DMS79 treated with DMSO at 0.1 percent for 48 hours (cell line): ENCODE data around the gene SPARC.

ENCODE experiments used
- DNase-seq: peaks from one replicate; lab custom pipeline; 2025; lab: John Stamatoyannopoulos, UW

Gene SPARC

DNA sequence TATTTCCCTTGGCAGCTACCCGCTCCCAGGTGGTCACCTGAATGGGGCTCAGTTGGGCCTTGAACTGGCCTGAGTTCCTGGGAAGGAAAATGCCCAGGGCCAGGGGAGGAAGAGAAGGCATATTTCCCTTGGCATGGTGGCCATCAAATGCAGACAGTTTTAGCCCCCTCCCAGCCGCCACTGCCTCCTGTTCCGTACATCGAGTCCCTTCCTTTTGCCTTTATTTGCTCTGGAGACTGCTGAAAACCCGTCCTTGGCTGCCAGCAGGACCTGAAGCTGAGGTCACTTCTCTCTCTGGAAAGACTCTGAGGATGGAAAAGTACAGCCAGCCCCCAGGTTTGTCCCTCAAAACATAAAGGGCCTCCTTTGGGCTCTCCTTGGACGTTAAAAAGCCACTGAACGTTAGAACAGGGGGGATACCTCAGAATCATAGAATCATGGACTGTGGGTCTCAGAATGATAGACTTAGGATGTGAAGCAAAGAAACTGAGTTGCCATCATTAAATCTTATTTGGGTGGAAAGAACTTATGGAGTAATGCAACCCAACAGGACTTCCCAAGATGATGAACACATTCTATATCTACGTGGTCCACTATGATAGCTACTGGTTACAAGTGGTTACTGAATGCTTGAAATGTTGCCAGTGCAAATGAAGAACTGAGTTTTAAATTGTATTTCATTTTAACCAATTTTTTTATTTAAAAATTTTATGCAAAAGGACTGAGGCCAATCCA is 7.1 kb downstream of the SPARC start:
- no peak for DNase-seq

DNA sequence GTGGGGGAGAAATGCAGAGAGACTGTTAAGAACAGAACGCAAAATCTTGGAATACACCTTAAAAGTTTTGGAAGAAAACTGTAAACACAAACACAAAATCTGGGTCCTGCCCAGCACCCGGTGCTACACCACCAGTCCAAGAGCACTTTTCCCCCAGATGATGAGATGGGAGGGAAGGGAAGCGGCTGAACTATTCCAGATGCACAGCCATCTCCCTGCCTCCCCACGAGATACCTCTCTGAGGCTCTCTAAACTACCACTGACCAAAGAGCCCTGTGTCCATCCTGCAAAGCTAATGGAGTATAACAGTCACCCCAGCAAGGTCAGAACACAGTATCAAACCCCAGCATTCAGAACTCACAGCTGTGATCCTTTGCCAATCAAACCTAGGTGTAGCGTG is 8.0 kb downstream of the SPARC start:
- DNase-seq, result no peak

DNA sequence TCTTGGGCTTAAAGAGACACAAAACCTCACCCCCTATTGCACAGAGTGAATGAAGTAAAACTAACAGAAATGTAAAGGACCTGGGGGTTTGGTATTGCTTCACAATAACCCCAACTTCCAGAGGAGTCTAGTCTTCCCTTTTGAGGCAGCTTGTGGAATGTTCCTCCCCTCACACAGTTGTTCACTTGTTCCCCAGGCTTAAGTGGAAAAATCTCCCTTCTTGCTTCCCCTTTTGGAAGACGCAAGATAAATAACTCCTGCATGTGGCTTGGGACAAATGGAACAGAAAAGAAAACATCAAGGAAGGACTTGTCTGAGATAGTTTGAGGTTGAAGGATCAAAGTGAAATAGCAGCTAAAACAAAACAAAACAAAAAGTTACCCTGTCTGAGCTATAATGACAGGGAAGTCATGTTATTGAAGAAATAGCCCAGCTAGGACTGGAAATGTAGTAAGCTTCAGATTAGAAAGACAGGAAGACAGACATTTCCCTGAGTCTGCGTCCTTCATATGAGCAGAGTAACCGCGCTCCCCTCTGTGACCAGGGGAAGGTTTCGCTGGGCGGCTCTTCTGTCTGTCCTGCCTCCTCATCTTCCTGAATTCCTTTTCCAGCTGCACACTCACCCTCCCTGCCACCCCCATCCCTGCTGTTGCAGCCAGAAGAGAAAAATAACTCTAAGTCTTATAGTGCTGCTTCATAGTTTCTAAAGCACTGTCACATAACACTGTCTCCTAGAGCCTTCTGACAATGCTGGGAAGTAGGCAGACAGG is 8.8 kb downstream of the SPARC start:
- DNase-seq, result no peak

DNA sequence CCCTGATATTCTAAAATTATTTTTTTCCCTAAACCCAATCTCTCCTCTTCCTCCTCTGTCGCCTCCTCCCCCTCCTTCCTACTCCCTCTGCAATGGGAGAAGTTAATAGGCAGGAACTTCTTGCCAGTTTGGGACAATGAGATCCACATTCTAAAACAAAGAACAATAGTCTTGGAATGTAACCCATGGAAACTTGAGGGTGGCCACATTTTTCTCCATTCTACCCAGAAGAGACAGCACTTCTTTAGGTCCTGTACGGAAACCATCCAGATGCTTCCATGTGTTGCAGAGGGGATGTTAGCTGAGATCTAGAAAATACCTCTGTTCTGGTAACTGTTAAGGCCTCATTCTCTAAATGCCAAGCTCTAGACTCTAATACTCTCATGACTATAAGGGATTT is 10.0 kb downstream of the SPARC start:
- no peak for DNase-seq

DNA sequence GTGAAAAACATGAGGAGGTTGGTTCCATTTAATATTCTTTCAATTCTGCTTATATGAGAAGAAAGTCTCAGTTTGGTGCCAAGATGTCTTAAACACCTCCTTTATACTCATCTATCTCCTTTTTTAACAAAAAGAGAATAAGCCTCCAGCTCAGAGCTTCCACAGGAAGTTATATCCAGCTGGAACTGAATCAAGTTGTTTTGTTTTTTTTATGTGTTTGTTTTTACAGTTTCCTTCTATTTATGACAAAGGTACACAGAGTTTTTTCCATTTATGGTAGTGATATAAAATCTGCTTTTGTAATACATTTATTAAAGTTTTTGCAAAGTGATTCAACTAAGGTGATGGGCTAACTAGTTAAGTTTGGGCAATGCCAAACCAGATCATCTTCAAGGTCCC is 10.4 kb downstream of the SPARC start:
- no peak for DNase-seq

DNA sequence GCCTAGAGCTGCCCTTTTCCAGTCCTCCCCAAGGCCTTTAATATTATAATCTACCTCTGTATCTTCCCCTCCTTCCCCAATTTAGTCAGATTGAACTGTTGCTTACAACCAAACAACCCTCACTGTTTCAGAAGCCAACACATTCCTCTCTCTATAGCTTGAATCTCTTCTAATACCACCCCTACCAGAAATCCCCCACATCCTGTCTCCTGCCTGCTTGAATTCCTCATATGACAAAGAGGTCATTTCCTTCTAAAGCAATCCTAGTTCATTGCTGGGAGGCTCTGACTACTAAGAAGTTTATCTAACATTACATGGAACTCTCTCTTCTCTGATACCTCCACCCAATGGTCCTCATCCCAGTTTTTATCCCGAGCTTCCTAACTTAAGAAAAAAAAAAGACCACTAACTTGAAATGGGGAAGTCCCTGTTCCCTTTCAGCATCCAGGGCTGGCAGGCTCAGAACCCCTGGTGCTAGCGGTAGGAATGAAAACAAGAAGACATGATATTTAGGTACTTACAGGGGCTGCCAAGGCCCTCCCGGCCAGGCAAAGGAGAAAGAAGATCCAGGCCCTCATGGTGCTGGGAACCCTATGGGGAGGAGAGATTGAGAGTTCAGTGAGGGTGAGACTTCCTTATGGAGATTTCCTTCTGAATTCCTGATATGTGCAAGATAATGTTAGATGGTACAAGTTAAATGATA is 11.0 kb downstream of the SPARC start:
- DNase-seq, result no peak

DNA sequence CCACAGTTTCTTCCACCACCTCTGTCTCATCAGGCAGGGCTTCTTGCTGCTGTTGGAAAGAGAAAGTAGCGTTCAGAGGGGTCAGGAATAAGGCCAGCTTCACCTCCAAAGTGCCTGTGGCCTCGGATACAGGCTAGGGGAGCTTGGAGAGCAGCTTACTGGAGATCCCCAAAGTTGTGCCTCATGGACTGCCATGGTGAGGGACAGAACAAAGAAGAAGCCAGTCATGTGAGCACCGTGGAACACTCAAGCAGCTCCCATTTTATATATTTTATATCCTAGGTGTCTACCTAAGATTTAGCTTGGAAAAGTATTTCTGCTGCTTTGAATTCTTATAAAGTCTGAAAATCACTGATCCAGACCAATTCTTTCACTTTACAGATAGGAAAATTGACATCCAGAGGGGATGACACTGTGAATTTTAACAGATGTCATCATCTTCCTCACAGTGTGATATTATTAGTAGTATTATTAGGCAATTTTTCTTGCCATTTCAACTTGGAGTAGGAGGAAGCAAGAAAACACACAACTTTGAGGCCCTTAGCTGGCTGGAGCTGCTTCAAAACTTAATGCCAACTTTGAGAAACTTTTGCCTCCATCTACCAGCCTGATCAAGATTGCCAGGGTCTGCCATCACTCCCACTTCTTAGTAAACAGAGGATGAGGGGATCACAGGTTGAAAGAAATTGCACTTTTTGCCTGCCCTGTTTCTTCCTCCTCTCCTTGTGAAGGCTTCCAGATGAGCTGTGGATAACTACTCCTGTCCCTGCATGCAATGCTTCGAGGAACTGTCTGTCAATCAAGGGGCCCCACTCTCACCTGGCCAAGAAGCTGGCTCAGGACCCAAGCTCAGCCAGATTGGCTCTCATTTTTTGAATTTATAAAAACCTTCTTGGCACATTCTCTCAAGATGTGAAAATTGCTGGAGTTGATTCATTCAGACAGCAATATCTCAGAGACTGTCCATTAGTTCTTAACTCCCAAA is 11.8 kb downstream of the SPARC start:
- no peak for DNase-seq

DNA sequence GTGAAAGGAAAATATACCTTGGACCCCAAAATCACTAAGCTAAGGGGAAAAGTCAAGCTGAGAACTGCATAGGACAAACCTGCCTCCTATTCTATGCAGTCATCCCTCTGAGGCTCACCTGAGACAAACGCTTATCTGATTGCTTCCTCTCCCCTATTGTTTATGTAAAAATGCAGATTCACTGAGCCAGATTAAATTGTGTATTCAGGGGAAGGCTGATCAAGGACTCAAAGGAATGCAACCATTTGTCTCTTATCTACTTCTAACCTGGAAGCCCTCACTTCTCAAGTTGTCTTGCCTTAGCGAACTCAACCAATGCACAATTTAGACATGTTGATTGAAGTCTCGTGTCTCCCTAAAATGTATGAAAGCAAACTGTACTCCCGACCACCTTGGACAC is 13.3 kb downstream of the SPARC start:
- DNase-seq, result no peak

DNA sequence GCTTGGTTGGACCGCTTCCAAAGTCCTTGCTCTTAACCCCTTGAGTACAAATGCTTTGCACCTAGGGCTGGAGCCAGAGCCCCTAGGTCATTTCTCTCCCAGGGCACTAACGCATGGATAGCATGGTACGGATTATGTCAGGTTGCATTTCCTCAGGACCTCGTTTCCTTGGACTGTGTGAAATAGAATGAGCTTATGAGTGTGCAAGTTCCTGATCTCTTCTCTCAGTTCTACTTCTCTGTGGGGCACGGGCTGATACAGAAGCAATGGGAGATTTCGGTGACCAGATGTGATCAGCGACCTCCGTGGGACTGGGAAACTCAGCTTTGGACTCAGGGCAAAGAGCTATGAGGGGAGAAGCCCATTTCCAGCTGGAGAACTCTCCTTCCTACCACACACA is 14.2 kb downstream of the SPARC start:
- no peak for DNase-seq

DNA sequence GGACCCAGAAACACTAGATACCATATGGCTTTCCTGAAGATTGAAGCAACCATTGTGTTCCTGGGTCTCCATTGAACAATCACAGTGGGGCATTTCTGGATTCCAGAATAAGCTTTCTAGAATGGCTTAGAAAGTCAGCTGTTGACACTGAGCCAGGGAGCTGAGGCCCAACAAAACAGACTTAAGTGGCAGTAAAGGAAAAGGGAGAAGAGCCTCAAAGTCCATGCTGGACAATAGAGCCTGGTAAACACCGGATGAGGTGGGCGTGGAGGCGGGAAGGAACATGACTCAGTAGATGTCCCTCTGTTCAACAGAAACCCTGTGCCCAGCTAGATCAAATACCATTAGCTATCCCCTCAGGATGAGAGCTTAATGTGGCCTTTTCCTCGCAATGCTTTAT is 14.8 kb downstream of the SPARC start:
- no peak for DNase-seq

DNA sequence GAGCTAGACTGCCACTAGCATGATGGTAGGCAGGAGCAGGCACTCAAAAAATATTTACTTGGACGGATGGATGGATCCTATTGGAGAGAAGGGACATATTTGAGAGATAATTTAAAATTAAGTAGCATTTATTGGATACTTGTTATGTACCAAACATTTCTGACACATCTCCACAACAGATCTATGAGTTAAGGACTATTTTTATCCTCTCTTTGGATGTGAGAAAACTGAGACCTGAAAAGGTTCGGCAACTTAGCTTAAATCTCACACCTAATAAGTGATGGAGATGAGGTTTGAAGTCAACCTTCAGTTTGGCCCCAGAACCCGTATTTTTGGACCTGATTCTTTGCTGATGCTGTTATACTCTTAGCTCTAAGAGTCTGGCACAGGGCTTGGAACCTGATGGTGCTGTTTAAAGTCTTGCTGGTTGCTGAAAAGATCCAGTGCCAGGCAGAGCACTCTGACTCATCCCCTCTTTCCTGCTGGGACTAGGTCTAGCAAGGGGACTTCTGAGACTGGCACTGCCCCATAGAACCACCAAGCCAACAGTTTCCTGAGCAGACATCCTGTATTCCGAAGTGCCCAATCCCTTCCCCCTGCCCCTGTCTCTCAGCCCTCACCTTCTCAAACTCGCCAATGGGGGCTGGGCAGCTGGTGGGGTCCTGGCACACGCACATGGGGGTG is 15.6 kb downstream of the SPARC start:
- DNase-seq, result no peak

DNA sequence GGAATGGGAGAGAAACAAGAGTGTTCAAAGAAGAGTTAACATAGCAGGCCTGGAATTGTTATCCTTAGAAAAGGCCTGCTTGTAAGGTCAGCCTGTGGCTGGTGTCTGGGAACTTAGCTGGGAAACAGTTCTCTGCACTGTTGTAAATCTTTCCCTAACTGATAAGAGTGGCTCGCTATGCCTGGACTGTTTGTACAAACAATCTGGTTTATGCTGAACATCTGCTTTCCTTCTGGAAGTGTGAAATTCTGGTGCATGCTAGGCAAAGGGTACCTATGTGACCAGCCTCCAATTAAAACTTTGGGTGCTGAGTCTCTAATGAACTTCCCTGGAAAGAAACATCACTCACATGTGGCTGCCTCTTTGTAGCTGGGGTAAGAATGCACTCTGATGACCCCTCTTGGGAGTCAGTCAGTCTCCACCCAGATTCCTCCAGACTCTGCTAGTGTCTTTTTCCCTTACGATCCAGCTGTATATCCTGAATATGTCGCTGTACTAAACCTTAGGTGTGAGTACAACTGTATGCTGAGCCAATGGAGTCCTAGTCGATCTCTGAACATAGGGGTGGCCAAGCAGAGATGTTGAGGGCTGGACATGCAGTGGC is 16.5 kb downstream of the SPARC start:
- DNase-seq, result no peak

DNA sequence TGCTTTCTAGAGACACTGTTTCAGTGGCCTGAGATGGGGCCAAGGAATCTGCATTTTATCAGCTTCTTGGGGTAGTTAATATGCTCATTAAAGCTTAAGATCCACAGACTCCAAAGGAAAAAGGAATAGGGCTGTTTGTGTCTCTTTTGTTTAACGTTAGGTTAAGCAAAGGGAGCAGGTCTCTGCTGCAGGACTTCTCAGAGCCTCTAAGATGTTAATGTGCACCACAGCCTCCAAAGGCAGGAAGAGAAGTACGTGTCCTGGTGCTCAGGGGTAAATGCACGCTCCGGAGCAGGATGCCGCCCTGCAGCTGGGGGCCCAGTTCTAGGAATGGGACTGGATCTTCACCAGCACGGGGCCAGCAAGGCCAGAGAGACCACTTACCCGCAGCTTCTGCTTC is 19.6 kb downstream of the SPARC start:
- DNase-seq, result no peak

DNA sequence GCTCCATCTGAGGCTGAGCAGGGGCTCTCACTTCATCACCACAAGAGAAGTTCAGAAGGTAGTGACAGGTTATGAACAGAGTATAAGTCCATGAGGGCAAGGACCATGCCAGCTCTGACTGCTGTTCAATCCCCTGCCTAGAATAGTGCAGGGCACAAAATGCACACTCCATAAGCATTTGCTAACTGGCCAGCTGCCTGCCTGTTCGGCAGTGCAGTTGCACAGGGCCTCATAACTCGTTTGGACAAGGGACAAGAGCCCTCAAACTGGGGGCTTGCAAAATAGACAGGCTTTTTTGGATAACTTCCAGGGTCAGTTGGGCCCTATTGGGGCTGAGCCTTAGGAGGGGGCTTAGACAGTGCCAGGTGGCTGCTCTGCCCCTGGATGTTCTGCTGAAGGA is 21.1 kb downstream of the SPARC start:
- DNase-seq, result no peak

DNA sequence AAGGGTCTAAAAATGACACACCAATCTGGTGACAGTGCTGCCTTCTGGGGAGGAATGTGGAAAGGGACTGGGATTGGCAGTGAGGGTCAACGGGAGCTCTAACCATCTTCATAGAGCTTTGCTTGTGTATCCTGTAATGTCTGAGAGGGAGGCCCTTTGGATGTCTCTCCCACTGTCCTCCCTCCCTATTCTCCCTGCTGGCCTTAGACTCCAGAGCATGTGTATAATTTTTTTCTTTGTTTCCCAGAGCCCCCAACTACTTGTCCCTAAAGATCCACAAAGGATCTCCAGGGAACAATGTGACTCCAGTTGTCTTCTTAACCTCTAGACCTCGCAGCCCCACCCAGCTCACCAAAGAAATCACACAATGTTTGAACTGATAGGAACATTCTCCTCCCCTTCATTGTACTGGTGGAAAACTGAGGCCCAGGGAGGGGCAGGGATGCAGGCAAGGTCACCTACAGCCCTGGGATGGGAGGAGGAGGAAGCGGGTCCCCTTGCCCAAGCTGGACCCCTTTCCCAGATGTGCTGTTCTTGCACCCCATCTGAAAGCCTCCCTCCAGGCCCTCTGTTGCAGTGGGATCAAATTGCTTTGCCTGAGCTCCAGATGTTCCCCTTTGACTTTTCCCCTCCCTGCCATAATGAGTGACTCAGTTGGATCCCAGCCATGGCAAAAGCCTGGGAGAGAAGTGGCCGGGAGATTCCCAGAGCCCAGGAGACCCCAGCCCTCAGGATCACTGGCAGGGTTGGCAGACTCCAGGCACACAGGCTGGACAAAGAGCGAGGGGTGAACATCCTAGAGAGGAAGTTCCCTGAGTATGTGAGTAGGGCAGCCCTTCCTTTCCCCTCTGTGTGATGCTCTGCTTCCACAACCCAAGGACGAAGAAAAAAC is 21.8 kb downstream of the SPARC start:
- no peak for DNase-seq

DNA sequence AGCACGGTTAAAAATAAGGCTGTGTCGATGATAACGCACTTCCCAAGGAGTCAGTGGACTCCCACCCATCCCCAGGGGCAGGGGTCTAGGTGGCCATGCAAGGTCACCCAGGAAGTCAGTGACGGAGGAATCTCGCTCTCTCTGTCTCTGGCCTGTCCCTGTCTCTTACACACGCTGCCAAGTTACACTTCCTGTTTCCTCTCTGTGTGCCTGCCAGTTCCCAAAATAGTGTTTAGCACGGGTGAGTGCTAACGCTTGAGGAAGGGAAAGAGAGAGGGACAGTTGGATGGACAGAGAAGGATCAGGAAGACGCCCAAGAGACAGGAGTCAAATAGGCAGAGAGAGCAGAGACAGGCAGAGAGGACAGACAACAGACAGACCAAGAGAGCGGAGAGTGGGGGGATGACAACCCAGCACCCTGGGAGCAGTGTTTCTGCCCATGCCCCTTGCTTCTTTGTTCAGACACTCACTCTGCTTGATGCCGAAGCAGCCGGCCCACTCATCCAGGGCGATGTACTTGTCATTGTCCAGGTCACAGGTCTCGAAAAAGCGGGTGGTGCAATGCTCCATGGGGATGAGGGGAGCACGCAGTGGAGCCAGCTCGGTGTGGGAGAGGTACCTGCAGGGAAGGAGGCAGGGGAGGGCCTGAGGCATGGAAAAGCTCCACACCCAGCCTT is 23.0 kb downstream of the SPARC start:
- DNase-seq, result no peak

DNA sequence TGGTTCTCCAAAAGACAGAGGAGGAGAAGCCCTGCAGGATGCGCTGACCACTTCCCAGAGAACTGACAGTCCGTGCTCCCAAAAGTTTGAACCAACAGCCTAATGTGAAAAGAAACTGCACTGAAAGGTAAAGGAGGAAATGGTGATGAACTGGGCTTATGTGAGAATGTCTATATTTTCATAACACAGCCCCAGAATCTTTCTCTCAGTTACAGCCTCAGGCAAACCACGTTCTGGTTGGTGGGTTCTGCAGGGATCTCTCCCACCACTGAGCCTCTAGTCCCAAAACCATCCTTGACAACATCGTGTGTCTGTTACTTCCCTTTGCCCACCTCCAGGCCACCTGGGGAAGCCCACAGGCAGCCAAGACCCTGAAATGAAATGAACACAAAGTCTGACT is 23.9 kb downstream of the SPARC start:
- no peak for DNase-seq

DNA sequence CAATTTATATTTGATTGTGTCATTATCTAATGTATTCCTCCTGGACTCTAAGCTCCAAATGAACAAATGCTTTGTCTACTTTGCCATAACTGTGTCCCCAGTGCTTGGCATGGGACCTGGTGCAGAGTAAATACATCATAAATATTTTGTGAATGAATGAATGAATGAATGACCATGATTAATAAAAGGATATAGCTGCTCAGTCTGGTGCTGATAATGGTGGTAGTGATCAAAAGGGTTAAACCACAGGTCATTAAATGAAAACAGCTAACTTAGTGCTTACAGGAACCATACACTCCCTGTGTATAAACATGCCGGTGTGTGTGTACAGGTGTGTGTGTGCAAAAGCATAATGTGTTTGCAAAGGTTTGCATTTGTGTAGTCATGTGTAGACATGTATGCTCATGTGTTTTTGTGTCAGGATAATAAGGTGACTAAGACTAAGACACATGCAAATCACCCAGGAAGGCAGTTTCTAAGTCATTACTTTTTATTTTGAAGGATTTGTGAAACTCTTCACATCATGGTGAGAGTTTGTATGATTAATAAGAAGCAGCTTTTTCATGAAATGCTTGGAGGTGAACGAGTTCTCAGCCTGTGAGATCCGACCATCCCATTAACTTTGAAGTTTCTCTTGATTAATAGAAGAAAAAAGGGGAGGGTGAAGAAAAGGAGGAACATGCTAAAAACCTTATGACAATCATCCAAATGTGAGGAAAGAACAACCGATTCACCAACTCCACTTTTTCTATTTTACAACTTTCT is 24.6 kb downstream of the SPARC start:
- no peak for DNase-seq
